HG03439 (cell line): ENCODE measurements around the gene PHKG2.

ENCODE experiments used
- ATAC-seq: cut with Tn5 transposase; IDR thresholded peaks from one replicate; pipeline ENCODE4 v1.9.1; 2021; ENCODE audit warnings: mild to moderate bottlenecking, moderate library complexity; ENCODE audit not compliant: unreplicated experiment

Gene PHKG2

GRCh38 chr16:30773826-30774225 lies 25.6 kb downstream of the PHKG2 start:
- no peak for ATAC-seq

DNA sequence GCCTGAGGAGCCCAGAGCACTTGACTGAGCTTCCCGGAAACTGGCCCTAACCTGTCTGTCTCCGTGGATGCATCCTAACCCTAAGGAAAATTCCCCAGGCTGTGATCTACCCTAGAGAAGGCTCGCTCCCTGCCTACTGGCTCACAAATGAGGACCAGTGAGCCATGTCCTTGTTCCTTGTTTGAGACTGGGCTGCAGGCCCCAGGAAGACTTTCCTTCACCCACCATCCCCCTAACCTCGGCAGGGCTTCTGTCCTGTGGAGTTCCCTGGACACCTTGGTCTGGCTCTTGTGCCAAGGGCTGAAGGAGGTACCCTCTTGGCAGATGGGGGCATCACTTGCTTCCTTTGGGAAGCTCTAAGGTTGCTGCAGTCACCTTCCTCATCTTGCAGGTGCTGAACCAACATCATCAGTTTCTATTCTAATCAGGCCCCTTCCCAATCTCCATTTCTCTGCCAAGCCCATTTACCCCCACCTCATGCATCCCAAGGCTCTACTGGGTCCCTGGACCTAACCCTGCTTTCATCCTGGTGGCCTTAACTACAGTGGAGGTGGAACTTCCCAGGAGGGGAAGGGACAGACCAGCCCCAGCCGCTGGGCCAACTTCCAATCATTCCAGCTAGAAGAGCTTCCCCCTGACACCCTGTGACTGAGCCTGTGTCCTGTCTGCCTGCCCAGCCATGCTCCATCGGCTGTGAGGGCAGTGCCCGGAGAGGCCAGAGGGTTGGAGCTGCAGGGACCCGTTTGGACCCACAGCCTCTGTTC lies 26.3 kb downstream of the PHKG2 start:
- no peak for ATAC-seq

GRCh38 chr16:30775131-30775391 lies 26.8 kb downstream of the PHKG2 start:
- ATAC-seq = no peak

DNA sequence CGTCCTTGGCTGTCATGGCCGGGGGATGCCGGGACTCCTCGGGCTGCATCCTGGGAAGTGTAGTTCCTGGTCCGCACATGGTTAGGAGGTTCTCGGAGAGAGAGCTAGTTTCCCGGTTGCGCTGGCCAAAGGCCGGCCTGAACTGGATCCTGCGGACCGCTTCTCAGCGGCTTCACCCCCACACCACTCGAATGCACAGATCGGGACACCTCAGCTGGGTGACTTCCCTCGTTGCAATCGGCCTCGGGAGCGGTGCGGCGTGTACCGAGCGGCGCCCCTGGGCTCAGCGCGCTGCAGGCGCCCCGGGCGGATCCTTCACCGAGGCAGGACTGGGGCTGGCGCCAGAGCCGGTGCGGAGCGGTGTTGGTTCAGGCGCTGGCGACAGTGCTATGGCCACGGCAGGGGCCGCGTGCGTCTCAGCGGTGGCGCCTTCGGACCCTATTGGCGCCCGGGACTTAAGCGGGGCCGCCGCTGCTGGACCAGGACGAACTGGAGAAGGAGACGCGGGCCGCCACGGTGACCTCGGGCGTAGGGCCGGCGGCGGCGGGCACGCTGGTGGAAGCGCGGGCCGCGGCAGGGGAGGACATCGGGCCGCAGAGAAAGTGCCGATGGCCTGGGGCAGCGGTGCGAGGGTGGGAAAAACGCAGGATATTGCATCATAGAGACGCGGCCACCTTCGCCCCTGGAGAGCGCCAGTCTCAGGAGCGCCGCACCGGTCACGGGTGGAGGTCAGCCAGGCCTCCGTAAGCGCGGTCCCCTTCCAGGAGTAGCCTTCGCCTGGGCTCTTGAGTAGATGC lies 27.4 kb downstream of the PHKG2 start:
- ATAC-seq = no peak

DNA sequence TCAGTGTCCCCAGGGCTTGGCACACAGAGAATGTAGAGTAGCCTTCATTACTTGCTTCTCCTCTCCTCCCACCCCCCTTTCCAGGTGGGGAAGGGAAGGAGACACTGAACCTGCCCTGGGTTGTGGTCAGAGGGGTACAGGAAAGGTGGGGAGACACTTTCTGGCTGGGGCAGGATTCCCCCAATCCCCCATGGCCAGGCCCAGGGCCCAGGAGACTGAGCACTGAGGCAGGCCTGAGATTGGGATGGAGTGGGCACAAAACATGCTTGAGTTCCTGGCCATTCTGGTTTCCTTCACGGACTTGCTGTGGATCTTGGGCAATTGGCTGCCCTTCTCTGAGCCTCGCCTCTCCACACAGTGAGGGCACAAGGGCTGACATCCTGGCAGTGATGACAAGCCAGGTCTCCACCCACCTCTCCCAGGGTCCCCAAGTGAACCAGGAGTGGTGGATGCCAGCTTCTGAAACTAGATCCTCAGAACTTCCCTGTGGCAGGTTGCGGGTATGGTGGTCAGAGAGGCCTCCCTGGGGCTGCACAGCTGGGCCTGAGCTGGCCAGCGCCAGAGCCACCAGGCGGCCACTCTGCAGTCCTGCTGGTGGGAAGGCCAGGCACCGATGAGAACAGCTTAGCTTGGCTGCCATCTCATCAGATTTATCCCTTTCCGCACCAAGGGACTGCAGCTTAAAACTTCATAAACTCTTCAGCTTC lies 29.5 kb downstream of the PHKG2 start:
- ATAC-seq = no peak

- ATAC-seq = no peak
Observed at GRCh38 chr16:30778549-30779244, 30.5 kb downstream of the PHKG2 start.

DNA sequence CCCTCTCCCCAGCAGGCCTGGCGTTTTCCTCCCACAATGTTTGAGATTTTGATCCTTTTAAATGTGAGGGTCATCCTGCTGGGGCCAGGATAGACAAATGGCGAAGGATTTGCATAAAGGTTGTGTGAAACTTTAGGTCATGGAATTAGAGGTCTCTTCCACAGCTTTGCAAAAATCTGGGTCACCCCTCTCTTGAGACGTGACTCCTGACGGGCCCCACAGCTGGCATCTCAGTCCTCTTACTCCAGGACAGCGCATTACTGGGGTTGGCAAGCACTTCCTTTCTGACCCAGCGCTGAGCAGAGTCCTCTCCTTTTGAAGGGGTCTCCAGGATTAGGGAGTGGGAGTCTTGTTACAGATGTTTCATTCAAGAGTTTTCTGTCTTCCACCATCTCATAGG lies 31.4 kb downstream of the PHKG2 start:
- ATAC-seq = no peak

- no peak for ATAC-seq
Observed at GRCh38 chr16:30780021-30780420, 31.8 kb downstream of the PHKG2 start.

GRCh38 chr16:30780549-30780948 lies 32.3 kb downstream of the PHKG2 start:
- ATAC-seq = no peak

DNA sequence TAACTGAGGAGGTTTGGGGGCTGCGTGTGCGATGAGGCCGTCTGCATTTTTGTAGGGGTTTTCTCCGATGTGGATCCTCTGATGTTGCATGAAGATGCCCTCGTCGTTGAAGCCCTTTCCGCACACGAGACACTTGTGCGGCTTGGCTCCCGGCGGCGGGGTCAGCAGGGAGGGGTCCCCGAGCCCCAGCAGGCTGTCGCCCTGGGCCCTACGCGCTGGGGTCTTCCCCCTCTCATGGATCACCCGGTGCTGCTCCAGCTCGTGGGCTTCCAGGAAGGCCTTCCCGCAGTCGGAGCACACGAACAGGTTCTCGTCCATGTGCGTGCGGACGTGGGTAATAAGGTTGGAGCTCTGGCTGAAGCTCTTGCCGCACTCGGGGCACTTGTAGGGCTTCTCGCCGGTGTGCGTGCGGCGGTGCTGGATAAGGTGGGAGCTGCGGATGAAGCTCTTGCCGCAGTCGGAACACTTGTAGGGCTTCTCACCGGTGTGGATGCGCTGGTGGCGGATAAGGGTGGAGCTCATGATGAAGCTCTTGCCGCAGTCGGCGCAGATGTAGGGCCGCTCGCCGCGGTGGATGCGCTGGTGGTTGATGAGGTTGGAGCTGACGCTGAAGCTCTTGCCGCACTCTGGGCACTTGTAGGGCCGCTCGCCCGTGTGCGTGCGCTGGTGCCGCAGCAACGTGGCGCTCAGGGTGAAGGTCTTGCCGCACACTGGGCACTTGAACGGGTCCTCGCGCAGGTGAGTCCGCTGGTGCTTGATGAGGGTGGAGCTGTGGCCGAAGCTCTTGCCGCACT lies 34.5 kb downstream of the PHKG2 start:
- ATAC-seq = no peak

DNA sequence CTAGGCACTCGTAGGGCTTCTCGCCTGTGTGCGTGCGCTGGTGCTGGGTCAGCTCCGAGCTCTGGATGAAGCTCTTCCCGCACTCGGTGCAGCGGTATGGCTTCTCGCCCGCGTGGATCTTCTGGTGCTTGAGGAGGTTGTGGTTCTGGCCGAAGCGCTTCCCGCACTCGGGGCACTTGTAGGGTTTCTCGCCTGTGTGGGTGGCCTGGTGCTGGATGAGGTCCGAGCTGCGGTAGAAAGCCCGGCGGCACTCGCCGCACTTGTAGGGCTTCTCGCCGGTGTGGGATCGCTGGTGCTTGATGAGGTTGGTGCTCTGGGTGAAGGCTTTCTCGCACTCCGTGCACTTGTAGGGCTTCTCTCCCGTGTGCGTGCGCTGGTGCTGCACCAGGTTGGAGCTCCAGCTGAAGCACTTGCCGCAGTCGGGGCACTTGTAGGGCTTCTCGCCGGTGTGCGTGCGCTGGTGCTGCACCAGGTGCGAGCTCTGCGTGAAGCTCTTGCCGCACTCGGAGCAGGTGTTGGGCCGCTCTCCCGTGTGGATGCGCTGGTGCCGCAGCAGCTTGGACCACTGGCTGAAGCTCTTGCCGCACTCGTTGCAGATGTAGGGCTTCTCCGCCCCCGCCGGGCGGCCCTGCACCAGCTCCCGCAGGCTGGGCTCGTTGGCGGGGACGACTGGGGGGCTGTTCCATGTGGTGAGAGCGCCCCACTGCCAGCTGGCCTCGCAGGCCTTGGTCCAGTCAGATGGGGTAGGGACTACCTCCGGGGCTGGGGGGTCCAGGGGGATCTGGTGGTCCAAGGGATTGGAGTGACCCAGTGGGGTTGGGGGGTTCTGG lies 35.3 kb downstream of the PHKG2 start:
- ATAC-seq = no peak

DNA sequence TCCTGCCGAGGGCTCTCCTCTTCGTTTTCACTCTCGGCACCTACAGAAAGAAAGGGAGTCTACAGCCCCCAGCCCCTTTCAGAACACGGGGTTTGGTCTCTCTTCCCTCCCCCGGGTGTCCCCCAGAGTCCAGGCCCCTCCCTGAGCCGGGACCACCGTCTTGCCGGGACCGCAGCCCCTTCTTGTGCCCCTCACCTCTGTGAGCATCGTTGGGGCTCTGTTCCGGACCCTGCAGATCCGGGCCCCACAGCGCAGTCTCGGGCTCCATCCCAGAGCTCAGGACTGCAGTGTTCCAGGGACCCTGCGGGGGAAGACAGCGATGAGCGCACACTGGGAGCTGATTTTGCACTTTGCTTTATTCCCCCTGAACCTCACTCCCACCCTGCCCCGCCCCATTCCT lies 36.0 kb downstream of the PHKG2 start:
- ATAC-seq = no peak

GRCh38 chr16:30785126-30786106 lies 37.2 kb downstream of the PHKG2 start:
- ATAC-seq = no peak

DNA sequence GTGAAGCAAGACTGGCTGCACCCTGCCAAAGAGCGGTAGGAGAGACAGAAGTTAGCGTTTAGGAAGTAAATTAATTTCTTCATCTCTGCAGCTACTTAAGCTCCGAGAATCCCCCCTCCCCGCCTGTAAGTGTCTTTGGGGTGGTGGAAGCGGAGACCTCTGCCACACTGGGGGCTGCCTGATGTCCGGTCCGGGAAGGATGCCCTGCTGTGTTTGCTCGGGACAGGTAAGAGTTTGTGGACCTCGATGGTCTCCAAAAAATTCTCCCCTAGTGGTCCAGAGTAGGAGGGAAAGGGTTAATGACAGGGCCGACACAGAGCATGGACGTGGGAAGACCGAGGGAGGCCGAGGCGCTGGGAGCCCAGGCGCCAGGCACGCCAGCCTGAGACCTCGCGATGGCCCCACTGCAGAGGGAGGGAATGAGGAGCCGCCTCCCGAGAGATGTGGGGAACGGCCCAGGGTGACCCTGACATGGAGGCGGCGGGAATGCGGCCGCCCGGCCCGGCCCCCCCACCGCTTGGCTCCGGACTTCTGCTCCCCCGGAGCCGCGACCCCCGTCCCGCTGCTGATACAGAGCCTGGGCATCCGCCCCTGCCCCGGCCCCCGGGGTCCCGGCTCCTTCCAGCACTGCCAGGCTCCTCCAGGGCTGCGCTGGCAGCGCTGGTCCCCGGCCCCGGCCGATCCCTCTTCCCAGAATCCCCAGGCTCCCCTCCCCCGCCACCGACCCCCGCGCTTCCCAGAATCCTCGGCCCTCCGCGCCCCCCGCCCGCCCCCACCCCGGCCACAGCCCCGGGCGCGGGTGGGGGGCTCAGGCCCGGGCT lies 38.1 kb downstream of the PHKG2 start:
- no peak for ATAC-seq

- no peak for ATAC-seq
Observed at GRCh38 chr16:30786936-30787612, 38.8 kb downstream of the PHKG2 start, which contains the start of gene ZNF629. ZNF629 (minus strand) TSS chr16:30787205; CDS start chr16:30784482, 2,723 bp downstream.

- ATAC-seq = no peak
Observed at GRCh38 chr16:30787613-30788378, 39.6 kb downstream of the PHKG2 start.
